Peyer's patch (tissue), 4 donors: ENCODE measurements around the gene TBX6.

ENCODE experiments used
- POLR2A ChIP-seq, 2 donors: fragments of 450-650 bp; IDR thresholded peaks; one replicate each; pipeline ENCODE4 v1.5.1; 2017; ENCODE audit warnings: antibody characterized with exemption in 2 of 2, mild to moderate bottlenecking in 2 of 2, moderate library complexity in 2 of 2
- TF ChIP-seq, protein P1 (sequence below), 6 experiments: fragments of 450-650 bp in 4 of 6; fragments of 200-600 bp in 2 of 6; sonication (generic) in 1 of 6; IDR thresholded peaks; one replicate each; pipeline ENCODE4 v1.5.1; 2017 to 2019; ENCODE audit warnings: antibody characterized with exemption in 6 of 6, mild to moderate bottlenecking in 3 of 6, moderate library complexity in 1 of 6

DNA sequence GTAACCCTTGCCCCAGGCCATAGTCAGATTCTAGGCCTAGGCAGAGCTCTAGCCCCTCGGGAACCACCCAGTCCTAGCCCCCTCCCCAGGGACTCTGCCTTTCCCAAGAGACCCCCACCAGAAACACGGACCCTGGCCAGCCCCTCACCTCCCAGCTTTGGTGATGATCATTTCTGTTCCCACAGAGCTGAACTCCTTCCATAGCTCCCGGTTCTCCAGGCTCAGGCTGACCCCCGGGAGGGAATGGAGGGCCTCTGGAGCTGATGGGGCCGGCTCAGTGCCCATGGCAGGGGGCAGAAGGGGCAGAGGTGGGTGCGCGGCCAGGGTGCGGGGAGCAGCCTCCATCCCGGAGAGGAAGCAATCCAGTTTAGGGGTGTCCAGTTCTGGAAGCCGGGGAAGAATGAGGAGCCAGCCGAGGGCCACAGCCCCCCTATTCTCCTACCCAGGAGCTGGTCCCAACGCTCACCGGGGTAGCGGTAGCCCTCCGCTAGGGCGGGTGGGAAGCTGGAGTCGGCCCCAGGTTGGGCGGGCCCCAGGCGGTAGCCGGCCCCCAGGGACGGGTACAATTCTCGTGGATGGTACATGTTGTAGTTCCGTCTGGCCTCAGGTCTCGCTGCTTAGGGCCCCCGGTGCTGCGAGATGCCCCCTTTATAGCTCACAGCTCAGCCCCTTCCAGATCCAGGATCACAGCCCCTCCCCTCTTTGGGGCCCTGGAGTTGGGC is 953 bp downstream of the TBX6 start:
- no peak for TF ChIP-seq POLR2A (IDR thresholded peaks at IDR 0.05)
- TF ChIP-seq, protein P1, sequence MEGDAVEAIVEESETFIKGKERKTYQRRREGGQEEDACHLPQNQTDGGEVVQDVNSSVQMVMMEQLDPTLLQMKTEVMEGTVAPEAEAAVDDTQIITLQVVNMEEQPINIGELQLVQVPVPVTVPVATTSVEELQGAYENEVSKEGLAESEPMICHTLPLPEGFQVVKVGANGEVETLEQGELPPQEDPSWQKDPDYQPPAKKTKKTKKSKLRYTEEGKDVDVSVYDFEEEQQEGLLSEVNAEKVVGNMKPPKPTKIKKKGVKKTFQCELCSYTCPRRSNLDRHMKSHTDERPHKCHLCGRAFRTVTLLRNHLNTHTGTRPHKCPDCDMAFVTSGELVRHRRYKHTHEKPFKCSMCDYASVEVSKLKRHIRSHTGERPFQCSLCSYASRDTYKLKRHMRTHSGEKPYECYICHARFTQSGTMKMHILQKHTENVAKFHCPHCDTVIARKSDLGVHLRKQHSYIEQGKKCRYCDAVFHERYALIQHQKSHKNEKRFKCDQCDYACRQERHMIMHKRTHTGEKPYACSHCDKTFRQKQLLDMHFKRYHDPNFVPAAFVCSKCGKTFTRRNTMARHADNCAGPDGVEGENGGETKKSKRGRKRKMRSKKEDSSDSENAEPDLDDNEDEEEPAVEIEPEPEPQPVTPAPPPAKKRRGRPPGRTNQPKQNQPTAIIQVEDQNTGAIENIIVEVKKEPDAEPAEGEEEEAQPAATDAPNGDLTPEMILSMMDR (IDR thresholded peaks at IDR 0.05), result no peak
